Neural cell (in vitro differentiated cells): ENCODE data around the gene KCNIP3. TPM values are rescaled to one million over a fixed set of nuclear protein-coding genes. Genes with fewer than 3 reads are reported as not detected.

Experiments
- H2AFZ ChIP-seq: fragments of 200-600, 300-800 bp; sonication (generic), shearing (Covaris generic); 2 replicates; pipeline ENCODE4 v1.6.0; 2014; ENCODE audit warnings: low read depth, mild to moderate bottlenecking, antibody characterized with exemption, low read length, moderate library complexity
- H3F3A ChIP-seq: fragments of 200-600 bp; shearing (Covaris generic); 2 replicates; pipeline ENCODE4 v1.6.1; 2016; ENCODE audit warnings: mild to moderate bottlenecking, moderate library complexity, mixed read lengths, antibody characterized with exemption, low read length; ENCODE audit not compliant: insufficient read depth, poor library complexity, severe bottlenecking
- H3K27ac ChIP-seq: fragments of 200-600, 300-800 bp; sonication (generic), shearing (Covaris generic); 2 replicates; pipeline ENCODE4 v1.5.1; 2014; ENCODE audit warnings: mild to moderate bottlenecking, low read length, moderate library complexity
- H3K27me3 ChIP-seq: fragments of 300-800, 200-600 bp; sonication (generic), shearing (Covaris generic); 2 replicates; pipeline ENCODE4 v1.6.0; 2014; ENCODE audit warnings: mild to moderate bottlenecking, low read depth, low read length, moderate library complexity; ENCODE audit not compliant: insufficient read depth
- H3K36me3 ChIP-seq: fragments of 300-800, 200-600 bp; sonication (generic), shearing (Covaris generic); 2 replicates; pipeline ENCODE4 v1.5.1; 2014; ENCODE audit warnings: mild to moderate bottlenecking, antibody characterized with exemption, low read length, moderate library complexity; ENCODE audit not compliant: insufficient read depth
- H3K4me2 ChIP-seq: fragments of 300-800, 200-600 bp; sonication (generic), shearing (Covaris generic); 2 replicates; pipeline ENCODE4 v1.6.0; 2014; ENCODE audit warnings: mild to moderate bottlenecking, low read length
- H3K4me3 ChIP-seq: fragments of 300-800, 200-600 bp; sonication (generic), shearing (Covaris generic); 2 replicates; pipeline ENCODE4 v1.5.1; 2014; ENCODE audit warnings: mild to moderate bottlenecking, low read length, moderate library complexity
- H3K79me2 ChIP-seq: fragments of 200-600 bp; shearing (Covaris generic); replicated peaks from 2 replicates; pipeline ENCODE4 v1.6.0; 2014; ENCODE audit warnings: mild to moderate bottlenecking, low read length, moderate library complexity; ENCODE audit not compliant: insufficient read depth
- H3K9ac ChIP-seq: fragments of 300-800, 200-600 bp; sonication (generic), shearing (Covaris generic); 2 replicates; pipeline ENCODE4 v1.6.1; 2016; ENCODE audit warnings: mild to moderate bottlenecking, low read length, mixed read lengths
- H3K9me2 ChIP-seq: fragments of 200-600 bp; shearing (Covaris generic); 2 replicates; pipeline ENCODE4 v1.6.1; 2016; ENCODE audit warnings: mild to moderate bottlenecking, low read length, mixed read lengths; ENCODE audit not compliant: insufficient read depth
- H3K9me3 ChIP-seq: fragments of 200-600, 300-800 bp; sonication (generic), shearing (Covaris generic); 2 replicates; pipeline ENCODE4 v1.6.1; 2016; ENCODE audit warnings: mild to moderate bottlenecking, mixed run types, low read length, moderate library complexity, mixed read lengths
- H4K20me1 ChIP-seq: fragments of 200-600 bp; shearing (Covaris generic); 2 replicates; pipeline ENCODE4 v1.6.1; 2016; ENCODE audit warnings: mild to moderate bottlenecking, mixed run types; ENCODE audit not compliant: insufficient read depth
- EP300 ChIP-seq: fragments of 450-650 bp; conservative IDR thresholded peaks from 2 replicates; pipeline ENCODE4 v1.6.1; 2014; ENCODE audit warnings: antibody characterized with exemption, mild to moderate bottlenecking, moderate library complexity; ENCODE audit not compliant: poor library complexity, severe bottlenecking
- EZH2 ChIP-seq: fragments of 200-600, 300-800 bp; shearing (Covaris generic), sonication (generic); IDR thresholded peaks from 2 replicates; pipeline ENCODE4 v1.6.1; 2014; ENCODE audit warnings: antibody characterized with exemption, low read length, borderline replicate concordance, mild to moderate bottlenecking; ENCODE audit not compliant: insufficient read depth, poor library complexity, severe bottlenecking
- MXI1 ChIP-seq: fragments of 450-650 bp; conservative IDR thresholded peaks from 2 replicates; pipeline ENCODE4 v1.6.1; 2014; ENCODE audit warnings: antibody characterized with exemption, mild to moderate bottlenecking; ENCODE audit not compliant: poor library complexity, severe bottlenecking
- POLR2AphosphoS5 ChIP-seq: IDR thresholded peaks from 2 replicates; pipeline ENCODE4 v1.6.1; 2012
- RAD21 ChIP-seq: fragments of 450-650 bp; conservative IDR thresholded peaks from 2 replicates; pipeline ENCODE4 v1.6.1; 2014; ENCODE audit warnings: antibody characterized with exemption, mild to moderate bottlenecking, moderate library complexity
- REST ChIP-seq: IDR thresholded peaks from 2 replicates; pipeline ENCODE4 v1.6.1; 2012; ENCODE audit warnings: borderline replicate concordance
- SMC3 ChIP-seq: fragments of 450-650 bp; conservative IDR thresholded peaks from 2 replicates; pipeline ENCODE4 v1.6.1; 2014; ENCODE audit warnings: antibody characterized with exemption, mild to moderate bottlenecking, moderate library complexity; ENCODE audit not compliant: poor library complexity
- TAF1 ChIP-seq: IDR thresholded peaks from 2 replicates; pipeline ENCODE4 v1.6.1; 2012; ENCODE audit warnings: low read depth
- polyA plus RNA-seq: library from polyadenylated mRNA; depleted of rRNA; stranded (reverse); fragments of >200 nt; gene quantifications from 2 replicates; pipeline ENCODE4 v1.2.3, GENCODE V29; 2014
- TF ChIP-seq, protein P1 (sequence below): fragments of 450-650 bp; IDR thresholded peaks from 2 replicates; pipeline ENCODE4 v1.5.1; 2014; ENCODE audit warnings: antibody characterized with exemption, mild to moderate bottlenecking, moderate library complexity; ENCODE audit not compliant: poor library complexity, severe bottlenecking

Gene KCNIP3
- polyA plus RNA-seq, 1 donor from 2014 or later, result not detected

- Histone ChIP-seq H3K9me3 (no peaks in the 10 kb centered on the region), H3K4me2 (no peak overlapping the region), H3F3A (no peaks in the 10 kb centered on the region), H3K9ac (no peak overlapping the region), H3K36me3 (no peaks in the 10 kb centered on the region), H4K20me1 (no peaks in the 10 kb centered on the region), H3K9me2 (no peaks in the 10 kb centered on the region), H3K27ac (no peak overlapping the region), H3K79me2 (no peaks in the 10 kb centered on the region), H3K27me3 (peaks cover 46% of the 10 kb centered on the region), H3K4me3 (peak overlapping the region; percentile 58), H2AFZ (no peak overlapping the region)
- peak; percentile 80 for TF ChIP-seq EZH2
- peak; percentile 60 for TF ChIP-seq RAD21
- no peak for TF ChIP-seq TAF1
- TF ChIP-seq REST, result no peak
- no peak for TF ChIP-seq SMC3
- TF ChIP-seq EP300, result no peak
- no peak for TF ChIP-seq MXI1
- TF ChIP-seq, protein P1, sequence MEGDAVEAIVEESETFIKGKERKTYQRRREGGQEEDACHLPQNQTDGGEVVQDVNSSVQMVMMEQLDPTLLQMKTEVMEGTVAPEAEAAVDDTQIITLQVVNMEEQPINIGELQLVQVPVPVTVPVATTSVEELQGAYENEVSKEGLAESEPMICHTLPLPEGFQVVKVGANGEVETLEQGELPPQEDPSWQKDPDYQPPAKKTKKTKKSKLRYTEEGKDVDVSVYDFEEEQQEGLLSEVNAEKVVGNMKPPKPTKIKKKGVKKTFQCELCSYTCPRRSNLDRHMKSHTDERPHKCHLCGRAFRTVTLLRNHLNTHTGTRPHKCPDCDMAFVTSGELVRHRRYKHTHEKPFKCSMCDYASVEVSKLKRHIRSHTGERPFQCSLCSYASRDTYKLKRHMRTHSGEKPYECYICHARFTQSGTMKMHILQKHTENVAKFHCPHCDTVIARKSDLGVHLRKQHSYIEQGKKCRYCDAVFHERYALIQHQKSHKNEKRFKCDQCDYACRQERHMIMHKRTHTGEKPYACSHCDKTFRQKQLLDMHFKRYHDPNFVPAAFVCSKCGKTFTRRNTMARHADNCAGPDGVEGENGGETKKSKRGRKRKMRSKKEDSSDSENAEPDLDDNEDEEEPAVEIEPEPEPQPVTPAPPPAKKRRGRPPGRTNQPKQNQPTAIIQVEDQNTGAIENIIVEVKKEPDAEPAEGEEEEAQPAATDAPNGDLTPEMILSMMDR, result peak; percentile 70
- TF ChIP-seq POLR2AphosphoS5, result no peak
These were observed 48.5 kb downstream of the KCNIP3 start for GRCh38 chr2:95345563-95346230.

GRCh38 chr2:95346231-95346737 lies 49.1 kb downstream of the KCNIP3 start:
- no peak overlapping the region for H3K4me2 ChIP-seq
- H3K27ac ChIP-seq, result no peak overlapping the region
- no peak overlapping the region for H2AFZ ChIP-seq
- H4K20me1 ChIP-seq, result no peaks in the 10 kb centered on the region
- no peaks in the 10 kb centered on the region for H3K36me3 ChIP-seq
- H3K9me3 ChIP-seq, result no peaks in the 10 kb centered on the region
- H3K79me2 ChIP-seq, result no peaks in the 10 kb centered on the region
- H3K9ac ChIP-seq, result no peak overlapping the region
- peak overlapping the region; percentile 58 for H3K4me3 ChIP-seq
- H3K27me3 ChIP-seq, result peaks cover 46% of the 10 kb centered on the region
- H3K9me2 ChIP-seq, result no peaks in the 10 kb centered on the region
- H3F3A ChIP-seq, result no peaks in the 10 kb centered on the region
- TF ChIP-seq EZH2 (peak; percentile 1), POLR2AphosphoS5 (no peak)
